ENCODE measurements around the gene FAM110A. TPM values are rescaled to one million over a fixed set of nuclear protein-coding genes. Genes with fewer than 3 reads are reported as not detected.

FAM110A gene
- polyA plus RNA-seq, 2 of the 4 experiments (the other 2 are of a cell fraction): 3.1 to 4.4 TPM

- TF ChIP-seq ELK1 (IDR thresholded peaks at IDR 0.05; ENCODE audit: low read depth, low read length) (no peak), KDM5A (IDR thresholded peaks at IDR 0.05) (no peak), HDAC2 (IDR thresholded peaks at IDR 0.05) (no peak), FOSB (CRISPR knock-in tag; IDR thresholded peaks at IDR 0.05) (no peak)
Observed at GRCh38 chr20:888057-888456, 54.5 kb downstream of the FAM110A start (continued).

- ChIA-PET POLR2A (no interaction called here), CTCF (interaction anchor here (2.3 to 7.6 kb wide), 4 partner anchors 12 to 67 kb away, joined by 6 to 48 read pairs (median 10); no protein-coding TSS in a partner anchor)
- Histone ChIP-seq H3K27ac (no peak overlapping the region), H3K4me1 (no peaks in the 10 kb centered on the region), H3K4me2 (no peak overlapping the region), H3K9me3 (no peaks in the 10 kb centered on the region), H3K4me3 (no peak overlapping the region)
- WGBS (ENCODE audit: missing lambda C conversion rate): 42% methylated on average over 5 of the region's 5 CpGs
- no peak for ATAC-seq
- TF ChIP-seq HDAC2 (IDR thresholded peaks at IDR 0.05) (no peak), GATA3 (IDR thresholded peaks at IDR 0.05; ENCODE audit: borderline replicate concordance) (no peak), HOXA7 (CRISPR knock-in tag; IDR thresholded peaks at IDR 0.05) (no peak), ESRRA (IDR thresholded peaks at IDR 0.05; ENCODE audit: borderline replicate concordance, low read length) (no peak), RARB (CRISPR knock-in tag; IDR thresholded peaks at IDR 0.05) (no peak), RFX5 (IDR thresholded peaks at IDR 0.05) (no peak), JUNB (IDR thresholded peaks at IDR 0.05) (no peak), CHD2 (IDR thresholded peaks at IDR 0.05; ENCODE audit: low read length, partially characterized antibody) (no peak), POLR2AphosphoS2 (conservative IDR thresholded peaks at IDR 0.05; ENCODE audit: low read length) (no peak), ZC3H11A (IDR thresholded peaks at IDR 0.05) (no peak), CBX8 (IDR thresholded peaks at IDR 0.05) (no peak), POLR2A (IDR thresholded peaks at IDR 0.05; ENCODE audit: low read length) (no peak), HES2 (IDR thresholded peaks at IDR 0.05) (no peak), SMC3 (IDR thresholded peaks at IDR 0.05) (no peak), ZNF302 (CRISPR knock-in tag; IDR thresholded peaks at IDR 0.05) (no peak), JUN (IDR thresholded peaks at IDR 0.05) (no peak), ZSCAN20 (CRISPR knock-in tag; IDR thresholded peaks at IDR 0.05) (no peak), PHF8 (IDR thresholded peaks at IDR 0.05; ENCODE audit: borderline replicate concordance, low read depth) (no peak), FOSB (CRISPR knock-in tag; IDR thresholded peaks at IDR 0.05) (no peak), NFE2L2 (conservative IDR thresholded peaks at IDR 0.05; ENCODE audit: low read length) (no peak)
- no peak for FAIRE-seq
- no peak for DNase-seq (ENCODE audit: low read depth in 1 of 2, low spot score in 1 of 2)
Observed at GRCh38 chr20:889106-889505, 55.6 kb downstream of the FAM110A start.

- POLR2A ChIA-PET: no interaction called here
- Histone ChIP-seq H3K4me1 (no peaks in the 10 kb centered on the region), H3K9me3 (no peaks in the 10 kb centered on the region), H3K4me2 (no peak overlapping the region), H3K27ac (no peak overlapping the region), H3K4me3 (no peak overlapping the region)
- ATAC-seq: no peak
- 24% methylated on average over 6 of the region's 10 CpGs for WGBS (ENCODE audit: missing lambda C conversion rate)
- CTCF ChIA-PET: interaction anchor here (1.3 to 7.6 kb wide), 4 partner anchors 19 to 72 kb away, joined by 3 to 48 read pairs (median 7); no protein-coding TSS in a partner anchor
- DNase-seq (ENCODE audit: low read depth in 1 of 2, low spot score in 1 of 2): no peak
- no peak for FAIRE-seq
- no peak for TF ChIP-seq GATA3 (IDR thresholded peaks at IDR 0.05; ENCODE audit: borderline replicate concordance)
- no peak for TF ChIP-seq JUNB (IDR thresholded peaks at IDR 0.05)
- no peak for TF ChIP-seq BHLHE40 (IDR thresholded peaks at IDR 0.05; ENCODE audit: low read depth, low read length)
- TF ChIP-seq RCOR1 (IDR thresholded peaks at IDR 0.05; ENCODE audit: low read depth, low read length): no peak
- no peak for TF ChIP-seq CBX8 (IDR thresholded peaks at IDR 0.05)
- TF ChIP-seq FOSL2 (IDR thresholded peaks at IDR 0.05): no peak
- no peak for TF ChIP-seq FOSL2 (CRISPR knock-in tag; IDR thresholded peaks at IDR 0.05)
- TF ChIP-seq HOXA7 (CRISPR knock-in tag; IDR thresholded peaks at IDR 0.05): no peak
- no peak for TF ChIP-seq EP300 (IDR thresholded peaks at IDR 0.05)
- no peak for TF ChIP-seq PBX3 (IDR thresholded peaks at IDR 0.05)
- TF ChIP-seq ZFP36 (IDR thresholded peaks at IDR 0.05; ENCODE audit: borderline replicate concordance, partially characterized antibody): no peak
- TF ChIP-seq ATOH8 (CRISPR knock-in tag; IDR thresholded peaks at IDR 0.05; ENCODE audit: low read depth): no peak
- TF ChIP-seq HOXB5 (CRISPR knock-in tag; IDR thresholded peaks at IDR 0.05): no peak
- TF ChIP-seq HES2 (IDR thresholded peaks at IDR 0.05): no peak
- TF ChIP-seq REST (IDR thresholded peaks at IDR 0.05): no peak
Observed at GRCh38 chr20:889932-890463, 56.5 kb downstream of the FAM110A start.
